ENCODE data around the gene AMDHD1.

- TF ChIP-seq CTCF (IDR thresholded peaks at IDR 0.05) (no peak), POLR2A (IDR thresholded peaks at IDR 0.05) (no peak)
Observed at GRCh38 chr12:95977764-95978305, 34.7 kb downstream of the AMDHD1 start.
